Measurements from ENCODE around the gene ARHGAP40.
A peak's percentile ranks its signal among the peaks of the same experiment; 100 is the strongest.

Gene ARHGAP40

GRCh38 chr20:38623061-38623460 is 21.5 kb downstream of the ARHGAP40 start:
- DNase-seq = no peak

- no peak for DNase-seq
These were observed 22.5 kb downstream of the ARHGAP40 start for GRCh38 chr20:38624084-38624483.

GRCh38 chr20:38625896-38626295 is 24.3 kb downstream of the ARHGAP40 start:
- DNase-seq = no peak

GRCh38 chr20:38626921-38627659 is 25.5 kb downstream of the ARHGAP40 start:
- no peak for DNase-seq

GRCh38 chr20:38628580-38629470 is 27.2 kb downstream of the ARHGAP40 start:
- no peak for DNase-seq

GRCh38 chr20:38629979-38630378 is 28.4 kb downstream of the ARHGAP40 start:
- DNase-seq = no peak

GRCh38 chr20:38630727-38631126 is 29.1 kb downstream of the ARHGAP40 start:
- DNase-seq = no peak

GRCh38 chr20:38631155-38632022 is 29.8 kb downstream of the ARHGAP40 start:
- DNase-seq = no peak

- DNase-seq = peak; percentile 76
These were observed 32.0 kb downstream of the ARHGAP40 start for GRCh38 chr20:38633577-38634093.

- DNase-seq = no peak
These were observed 34.2 kb downstream of the ARHGAP40 start for GRCh38 chr20:38635721-38636288.

- DNase-seq = no peak
These were observed 38.9 kb downstream of the ARHGAP40 start for GRCh38 chr20:38640521-38640920.

- no peak for DNase-seq
These were observed 40.9 kb downstream of the ARHGAP40 start for GRCh38 chr20:38642498-38642897.

- no peak for DNase-seq
These were observed 43.1 kb downstream of the ARHGAP40 start for GRCh38 chr20:38644588-38645260.

- DNase-seq = no peak
These were observed 43.7 kb downstream of the ARHGAP40 start for GRCh38 chr20:38645351-38645750.

GRCh38 chr20:38645980-38646858 is 44.6 kb downstream of the ARHGAP40 start:
- peak; percentile 90 for DNase-seq

GRCh38 chr20:38649275-38649891 is 47.8 kb downstream of the ARHGAP40 start:
- DNase-seq = peak; percentile 14

- no peak for DNase-seq
These were observed 48.4 kb downstream of the ARHGAP40 start for GRCh38 chr20:38650010-38650409.

- DNase-seq = no peak
These were observed 49.5 kb downstream of the ARHGAP40 start for GRCh38 chr20:38651154-38651553.

GRCh38 chr20:38651562-38651961 is 50.0 kb downstream of the ARHGAP40 start:
- no peak for DNase-seq

- no peak for DNase-seq
These were observed 51.4 kb downstream of the ARHGAP40 start for GRCh38 chr20:38652995-38653394.
